ENCODE data around the gene HIRIP3. TPM values are rescaled to one million over a fixed set of nuclear protein-coding genes. Genes with fewer than 3 reads are reported as not detected.

The HIRIP3 gene
- total and polyA plus RNA-seq, 2 of the 8 experiments (the other 6 are each of a cell fraction or from before 2014, with no cell fraction given), result 11.9 to 18.5 TPM

DNA sequence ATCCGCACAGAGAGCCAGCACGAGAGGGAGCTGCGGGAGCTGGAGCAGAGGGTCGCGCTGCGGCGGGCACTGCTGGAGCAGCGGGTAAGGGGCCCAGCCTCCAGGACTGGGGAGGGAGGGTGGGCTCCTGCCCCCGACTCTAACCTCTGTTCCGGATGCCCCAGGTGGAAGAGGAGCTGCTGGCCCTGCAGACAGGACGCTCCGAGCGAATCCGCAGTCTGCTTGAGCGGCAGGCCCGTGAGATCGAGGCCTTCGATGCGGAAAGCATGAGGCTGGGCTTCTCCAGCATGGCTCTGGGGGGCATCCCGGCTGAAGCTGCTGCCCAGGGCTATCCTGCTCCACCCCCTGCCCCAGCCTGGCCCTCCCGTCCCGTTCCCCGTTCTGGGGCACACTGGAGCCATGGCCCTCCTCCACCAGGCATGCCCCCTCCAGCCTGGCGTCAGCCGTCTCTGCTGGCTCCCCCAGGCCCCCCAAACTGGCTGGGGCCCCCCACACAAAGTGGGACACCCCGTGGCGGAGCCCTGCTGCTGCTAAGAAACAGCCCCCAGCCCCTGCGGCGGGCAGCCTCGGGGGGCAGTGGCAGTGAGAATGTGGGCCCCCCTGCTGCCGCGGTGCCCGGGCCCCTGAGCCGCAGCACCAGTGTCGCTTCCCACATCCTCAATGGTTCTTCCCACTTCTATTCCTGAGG, 4.4 kb downstream of the HIRIP3 start:
- H3K79me1 ChIP-seq (ENCODE audit: low read depth, low read length), result no peaks in the 10 kb centered on the region
- no peaks in the 10 kb centered on the region for H3K9me3 ChIP-seq (ENCODE audit: insufficient read depth in 2 of 2, low read depth in 1 of 2, low read length in 1 of 2)
- H3K23me2 ChIP-seq (ENCODE audit: low read depth, low read length), result peaks cover 6% of the 10 kb centered on the region; the same call in 1 of the 2 replicates
- H3K9ac ChIP-seq (replicated peaks in 1 of 4; ENCODE audit: extremely low read depth in 1 of 4, low read depth in 3 of 4, low read length in 3 of 4), result no peak overlapping the region
- TF ChIP-seq SP2 (IDR thresholded peaks at IDR 0.05; ENCODE audit: low read length) (no peak), PHF8 (conservative IDR thresholded peaks at IDR 0.05; ENCODE audit: low read depth, low read length) (no peak), CHD2 (IDR thresholded peaks at IDR 0.05; ENCODE audit: low read length) (no peak), POLR2AphosphoS5 (IDR thresholded peaks at IDR 0.05; ENCODE audit: low read depth, low read length) (no peak), SP4 (IDR thresholded peaks at IDR 0.05; ENCODE audit: low read length) (no peak), TCF12 (IDR thresholded peaks at IDR 0.05; ENCODE audit: low read depth, low read length) (no peak), SRF (IDR thresholded peaks at IDR 0.05; ENCODE audit: low read depth, low read length) (no peak), CREB1 (IDR thresholded peaks at IDR 0.05) (no peak)
- H3K18ac ChIP-seq (ENCODE audit: extremely low read depth, low read length), result no peak overlapping the region
- H3K14ac ChIP-seq (ENCODE audit: insufficient read length), result no peak overlapping the region
- H2BK12ac ChIP-seq (ENCODE audit: low read depth, low read length), result no peak overlapping the region
- no peak overlapping the region for H2BK5ac ChIP-seq (ENCODE audit: low read depth, low read length)
- no peak overlapping the region for H3K4me3 ChIP-seq (ENCODE audit: extremely low read depth in 1 of 4, insufficient read depth in 2 of 4, low read depth in 3 of 4, low read length in 4 of 4)
- H4K20me1 ChIP-seq (replicated peaks in 1 of 2; ENCODE audit: control insufficient read depth in 1 of 2, insufficient read depth in 2 of 2, low read length in 2 of 2), result no peaks in the 10 kb centered on the region
- H2BK120ac ChIP-seq (replicated peaks; ENCODE audit: low read depth, low read length), result no peak overlapping the region
- H2BK20ac ChIP-seq (ENCODE audit: low read length), result no peak overlapping the region
- H3K4me2 ChIP-seq (ENCODE audit: insufficient read depth in 1 of 2, low read depth in 2 of 2, low read length in 2 of 2), result no peak overlapping the region
- no peak overlapping the region for H2AK5ac ChIP-seq (ENCODE audit: low read depth, low read length)
- no peak overlapping the region for H4K91ac ChIP-seq (replicated peaks; ENCODE audit: insufficient read length, low read length)
- H3K27me3 ChIP-seq (replicated peaks in 1 of 4; ENCODE audit: control insufficient read depth in 3 of 4, extremely low read depth in 1 of 4, insufficient read depth in 3 of 4, low read length in 3 of 4), result no peaks in the 10 kb centered on the region
- no peak overlapping the region for H3K23ac ChIP-seq (ENCODE audit: insufficient read length)
- peaks cover 5 to 38% (median 18%) of the 10 kb centered on the region in 4 experiments for H3K36me3 ChIP-seq (ENCODE audit: control insufficient read depth in 2 of 4, insufficient read depth in 4 of 4, low read length in 3 of 4)
- H2AFZ ChIP-seq (ENCODE audit: low read length), result no peak overlapping the region
- WGBS, 2 experiments (ENCODE audit: extremely low coverage in 1 of 2, insufficient coverage in 1 of 2, insufficient read length in 1 of 2, insufficient replicate concordance in 2 of 2, low coverage in 1 of 2, low lambda C conversion rate in 2 of 2, missing lambda C conversion rate in 1 of 2), result 92% methylated on average over 22 of the region's 35 CpGs; no CpG with 5 or more reads in 1 of the 2 experiments
- H4K5ac ChIP-seq (ENCODE audit: insufficient read length, low read depth, low read length), result no peak overlapping the region
- no peak overlapping the region for H3K27ac ChIP-seq (ENCODE audit: low read depth, low read length)
- no peak overlapping the region for H3K4ac ChIP-seq (replicated peaks; ENCODE audit: insufficient read length, low read depth, low read length)
- H2BK15ac ChIP-seq (ENCODE audit: low read length), result no peak overlapping the region
- no peak overlapping the region for H4K8ac ChIP-seq (ENCODE audit: extremely low read depth, insufficient read depth, low read length)
- DNase-seq (ENCODE audit: low read depth in 1 of 2, low spot score in 2 of 2) (no peak), FAIRE-seq (no peak)
- ChIA-PET POLR2A (ENCODE audit: partially characterized antibody) (interaction anchor here (0.7 to 3.4 kb wide), 3 partner anchors 10 to 18 kb away, joined by 3 to 12 read pairs (median 3); partner anchors contain the start of gene TAOK2), CTCF (ENCODE audit: partially characterized antibody) (interaction anchor here (1.1 kb wide), 1 partner anchor 41 kb away, joined by 3 read pairs; no protein-coding TSS in a partner anchor)
- no peaks in the 10 kb centered on the region for H3K79me2 ChIP-seq (ENCODE audit: control insufficient read depth in 1 of 2, insufficient read depth in 2 of 2, low read length in 2 of 2)
- no peak overlapping the region for H3K56ac ChIP-seq (replicated peaks; ENCODE audit: insufficient read length, low read depth, low read length)
- H3K4me1 ChIP-seq (replicated peaks in 1 of 4; ENCODE audit: control insufficient read depth in 3 of 4, insufficient read depth in 4 of 4, low read length in 3 of 4), result peaks cover 0 to 8% (median 1%) of the 10 kb centered on the region in 4 experiments; a peak in 3 of 7 replicates
